GM18517 (cell line): ENCODE data around the gene KLHL25.
A peak's percentile ranks its signal among the peaks of the same experiment; 100 is the strongest.
"Not testable (repeated sequence)": the region's sequence is repeated elsewhere in the genome, so short reads cannot be mapped to it uniquely, and the experiment has no call there.

Source experiments
- ATAC-seq: cut with Tn5 transposase; IDR thresholded peaks from one replicate; pipeline ENCODE4 v1.9.1; 2021; ENCODE audit warnings: mild to moderate bottlenecking, moderate library complexity; ENCODE audit not compliant: unreplicated experiment

Gene KLHL25

DNA sequence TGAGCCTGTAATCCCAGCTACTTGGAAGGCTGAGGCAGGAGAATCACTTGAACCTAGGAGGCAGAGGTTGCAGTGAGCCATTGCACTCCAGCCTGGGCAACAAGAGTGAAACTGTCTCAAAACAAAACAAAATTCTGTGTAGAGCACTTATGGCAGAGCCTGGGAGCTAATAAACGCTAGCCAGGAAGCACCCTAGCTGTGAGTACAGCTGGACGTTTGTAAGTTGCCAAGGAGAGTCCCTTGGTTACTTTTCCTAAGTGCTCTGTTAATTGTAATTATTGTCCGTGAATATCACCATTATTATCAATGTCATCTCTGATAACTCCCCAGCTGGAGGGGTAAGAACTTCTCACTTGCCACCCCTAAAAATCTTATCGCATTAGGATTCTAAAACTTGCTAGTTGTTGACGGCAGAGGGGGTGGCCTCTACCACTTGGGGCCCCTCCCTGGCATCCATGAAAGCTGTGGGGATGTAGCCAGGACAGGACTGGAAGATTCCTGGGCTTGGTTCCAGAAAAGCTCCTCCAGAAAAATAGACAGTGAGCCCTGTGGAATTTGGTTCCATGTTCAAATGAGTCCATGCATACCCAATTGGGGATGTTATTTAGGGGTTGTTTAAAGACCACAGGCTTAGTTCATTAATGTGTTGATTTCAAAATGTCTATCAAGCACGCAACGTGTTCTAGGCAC, 9.9 kb upstream of the KLHL25 start:
- no peak for ATAC-seq

DNA sequence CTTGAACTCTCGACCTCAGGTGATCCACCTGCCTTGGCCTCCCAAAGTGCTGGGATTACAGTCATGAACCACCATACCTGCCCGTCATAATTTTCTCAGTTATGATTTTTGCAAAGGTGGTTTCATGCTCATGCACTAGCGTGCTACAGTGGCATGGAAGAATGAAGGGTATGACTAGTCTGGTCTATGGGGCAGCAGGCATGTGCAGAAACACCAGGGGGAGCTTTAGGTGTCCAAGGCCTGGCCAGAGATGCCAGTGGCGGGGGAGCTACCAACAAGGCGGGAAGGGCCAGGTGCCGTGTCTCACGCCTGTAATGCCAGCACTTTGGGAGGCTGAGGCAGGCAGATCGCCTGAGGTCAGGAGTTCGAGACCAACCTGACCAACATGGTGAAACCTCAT, 7.9 kb upstream of the KLHL25 start:
- ATAC-seq: not testable (repeated sequence)

DNA sequence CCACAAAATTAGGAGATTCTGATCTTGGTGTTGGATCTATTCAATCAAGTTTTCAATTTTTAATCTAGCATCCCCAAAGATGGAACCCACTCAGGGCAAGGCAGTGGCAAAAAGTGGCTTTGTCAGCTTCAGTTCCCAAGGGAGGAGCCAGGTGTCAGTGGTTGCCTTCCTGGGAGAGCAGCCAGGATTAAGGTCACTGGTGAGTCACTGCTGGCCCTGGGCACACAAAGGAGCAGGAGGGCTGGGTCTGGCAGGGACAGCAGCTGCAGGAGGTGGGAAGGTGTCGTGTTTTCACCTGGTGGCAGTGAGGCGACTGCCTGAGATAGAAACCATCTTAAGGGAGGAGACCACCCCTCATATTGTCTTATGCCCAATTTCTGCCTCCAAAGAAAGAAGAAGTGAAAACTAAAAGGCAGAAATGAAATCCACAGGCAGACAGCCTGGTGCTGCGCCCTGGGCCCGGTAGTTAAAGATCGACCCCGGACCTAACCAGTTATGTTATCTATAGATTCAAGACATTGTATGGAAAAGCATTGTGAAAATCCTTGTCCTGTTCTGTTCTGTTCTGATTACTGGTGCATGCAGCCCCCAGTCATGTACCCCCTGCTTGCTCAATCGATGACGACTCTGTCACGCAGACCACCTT, 5.9 kb upstream of the KLHL25 start:
- ATAC-seq: no peak

GRCh38 chr15:85796371-85796770, 1.6 kb upstream of the KLHL25 start:
- not testable (repeated sequence) for ATAC-seq

DNA sequence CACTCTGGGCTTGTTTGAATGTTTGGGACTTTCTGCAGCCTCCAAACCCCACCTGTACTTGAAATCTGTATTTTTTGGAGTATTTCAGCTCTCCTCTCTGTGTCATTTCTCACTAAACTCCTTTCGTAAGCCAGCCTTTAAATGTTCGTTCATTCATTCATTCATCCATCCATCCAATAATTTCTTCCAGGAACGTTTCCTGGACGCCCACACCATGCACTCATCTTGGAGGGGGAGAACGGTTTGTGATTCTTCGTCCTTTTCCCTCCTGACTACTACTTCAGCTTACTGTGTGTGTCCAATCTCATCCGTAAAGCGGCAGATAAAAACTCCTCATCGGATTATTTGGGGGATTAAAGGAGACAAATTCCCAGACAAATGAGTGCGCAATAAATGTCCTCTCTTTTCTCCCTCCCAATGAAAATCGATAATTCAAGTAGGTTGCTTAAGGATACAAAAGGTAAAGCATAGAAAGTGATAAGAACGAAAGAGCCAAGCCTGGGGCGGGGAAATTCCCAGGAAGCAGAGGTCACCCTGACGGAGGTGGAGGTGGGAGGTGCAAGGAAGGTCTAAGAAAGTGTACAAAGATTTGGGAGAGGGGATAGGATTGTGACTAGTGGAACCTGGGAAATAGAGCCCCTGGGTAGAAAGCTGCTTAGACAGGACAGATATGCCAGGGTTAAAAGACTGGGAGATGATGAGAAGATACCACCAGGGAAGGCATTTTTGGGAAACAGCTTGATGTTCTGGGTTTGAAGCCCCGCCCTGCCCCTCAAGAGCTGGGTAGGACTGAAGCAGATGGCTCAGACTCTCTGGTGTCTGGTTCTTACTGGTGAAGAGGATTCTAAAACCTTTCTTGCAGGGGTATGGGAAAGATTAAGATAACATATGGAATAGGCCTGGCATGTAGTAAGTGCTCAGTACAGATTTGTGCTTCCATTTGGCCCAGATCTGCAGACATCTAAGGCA, 896 bp upstream of the KLHL25 start:
- no peak for ATAC-seq

GRCh38 chr15:85793641-85794597, 806 bp downstream of the KLHL25 start:
- ATAC-seq: peak; percentile 40

GRCh38 chr15:85792912-85793590, 1.7 kb downstream of the KLHL25 start:
- ATAC-seq: no peak

GRCh38 chr15:85792102-85792731, 2.5 kb downstream of the KLHL25 start:
- ATAC-seq: no peak

GRCh38 chr15:85789496-85789875, 5.2 kb downstream of the KLHL25 start:
- no peak for ATAC-seq

GRCh38 chr15:85788771-85789495, 5.8 kb downstream of the KLHL25 start:
- ATAC-seq: no peak

- no peak for ATAC-seq
Observed at GRCh38 chr15:85786781-85787114, 8.0 kb downstream of the KLHL25 start.

DNA sequence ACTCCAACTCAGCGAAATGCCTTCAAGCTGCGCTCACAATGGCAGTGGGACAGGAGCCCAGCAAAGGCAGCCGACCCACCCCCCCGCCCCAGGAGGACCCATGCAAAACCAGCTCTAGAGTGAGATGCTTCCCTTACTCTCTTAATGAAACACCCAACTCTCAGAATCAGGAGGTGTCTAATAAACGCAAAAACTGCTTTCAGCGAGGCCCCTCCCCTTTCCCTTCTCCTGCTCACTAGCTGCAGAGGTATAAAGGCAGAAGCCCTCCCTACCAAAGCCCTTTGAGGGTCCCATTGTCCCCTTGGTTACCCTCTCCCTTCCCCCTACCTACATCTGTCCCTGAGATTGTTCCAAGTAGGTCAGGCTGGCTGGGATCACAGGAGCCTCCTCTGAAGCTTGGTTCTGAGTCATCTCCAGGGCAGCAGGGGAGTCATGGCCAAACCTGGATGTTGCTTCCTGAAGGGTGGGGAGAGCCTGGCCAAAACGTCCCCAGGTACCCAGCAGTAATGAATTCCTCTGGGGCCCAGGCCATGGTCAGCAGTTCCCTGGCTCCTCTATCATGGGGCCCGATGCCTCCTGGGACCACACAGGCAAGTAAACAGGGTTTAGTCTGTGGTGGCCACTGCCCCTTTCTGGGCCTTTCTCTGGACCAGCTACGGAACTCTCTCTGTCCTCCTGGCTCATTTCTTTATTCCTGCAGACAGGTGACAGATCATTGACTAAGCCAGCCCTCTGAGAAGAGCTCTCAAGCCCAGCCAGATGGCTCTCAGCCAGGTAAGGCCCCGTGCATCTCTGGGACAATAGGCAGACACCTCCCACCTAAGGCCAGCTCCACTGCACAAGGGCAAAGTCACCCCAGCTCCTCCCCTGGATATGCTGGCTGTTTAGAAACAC, 8.6 kb downstream of the KLHL25 start:
- ATAC-seq: no peak

DNA sequence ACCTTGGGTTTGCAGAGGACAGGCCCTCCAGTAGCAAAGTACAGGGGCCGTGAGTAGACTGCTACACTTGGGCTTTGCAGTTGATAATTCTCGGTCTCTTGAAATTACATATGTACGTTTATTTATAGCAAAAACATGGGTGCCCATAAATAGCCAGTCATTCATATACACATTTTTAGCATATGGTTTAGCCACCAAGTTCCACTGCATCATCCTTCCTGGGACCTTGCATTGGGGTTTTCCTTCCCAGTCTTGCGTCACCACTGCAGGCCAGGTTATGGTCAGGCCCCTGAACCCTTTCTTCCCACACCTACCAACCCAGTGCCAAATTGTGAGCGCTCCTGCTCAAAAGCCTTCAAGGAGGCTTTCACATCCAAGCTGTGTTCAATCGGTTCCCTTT, 12.7 kb downstream of the KLHL25 start:
- ATAC-seq: no peak

- ATAC-seq: no peak
Observed at GRCh38 chr15:85781099-85781498, 13.6 kb downstream of the KLHL25 start.

GRCh38 chr15:85780225-85780985, 14.3 kb downstream of the KLHL25 start:
- no peak for ATAC-seq

- ATAC-seq: no peak
Observed at GRCh38 chr15:85779249-85779648, 15.5 kb downstream of the KLHL25 start.

DNA sequence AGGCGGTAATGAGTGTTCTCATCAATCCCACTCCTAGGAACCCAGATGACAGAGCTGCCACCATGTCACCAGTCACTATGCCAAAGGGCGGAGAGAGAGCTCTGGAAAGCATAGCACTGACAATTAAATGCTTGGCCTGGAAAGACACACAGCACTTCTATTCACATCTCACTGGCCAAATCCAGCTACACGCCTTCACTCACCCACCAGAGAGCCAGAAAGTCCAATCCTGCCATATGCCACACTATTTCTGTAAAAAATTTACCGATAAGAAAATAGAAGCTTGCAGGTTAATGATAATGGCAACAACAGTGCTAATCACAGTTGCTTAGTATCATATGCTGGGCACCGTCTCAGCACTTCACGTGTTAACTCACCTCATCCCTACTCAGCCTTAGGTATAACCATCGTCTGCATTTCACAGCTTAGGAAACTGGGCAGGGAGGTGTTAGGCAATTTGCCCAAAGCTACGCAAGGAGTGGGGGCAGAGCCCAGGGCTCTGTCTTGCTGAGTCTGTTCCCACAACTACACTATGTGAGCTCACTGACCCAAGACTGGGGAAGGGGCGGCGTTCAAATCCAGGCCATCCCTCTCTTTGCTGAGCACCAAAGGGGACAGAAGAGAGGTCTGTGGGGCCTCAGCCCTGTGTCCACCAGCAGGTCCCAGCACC, 16.5 kb downstream of the KLHL25 start:
- no peak for ATAC-seq
